Hindlimb muscle (tissue), 1 donor: ENCODE measurements around the gene SIK2. TPM values are rescaled to one million over a fixed set of nuclear protein-coding genes. Genes with fewer than 3 reads are reported as not detected.

Experiments
- DNase-seq: peaks from one replicate; pipeline ENCODE4 v3.0.0-alpha.2; 2013
- polyA plus RNA-seq: library from polyadenylated mRNA; unstranded; fragments of 120-200 nt; gene quantifications from one replicate; pipeline ENCODE4 v1.2.1, GENCODE V29; 2013; ENCODE audit not compliant: insufficient read length

The SIK2 gene
- 20.5 TPM for polyA plus RNA-seq

DNA sequence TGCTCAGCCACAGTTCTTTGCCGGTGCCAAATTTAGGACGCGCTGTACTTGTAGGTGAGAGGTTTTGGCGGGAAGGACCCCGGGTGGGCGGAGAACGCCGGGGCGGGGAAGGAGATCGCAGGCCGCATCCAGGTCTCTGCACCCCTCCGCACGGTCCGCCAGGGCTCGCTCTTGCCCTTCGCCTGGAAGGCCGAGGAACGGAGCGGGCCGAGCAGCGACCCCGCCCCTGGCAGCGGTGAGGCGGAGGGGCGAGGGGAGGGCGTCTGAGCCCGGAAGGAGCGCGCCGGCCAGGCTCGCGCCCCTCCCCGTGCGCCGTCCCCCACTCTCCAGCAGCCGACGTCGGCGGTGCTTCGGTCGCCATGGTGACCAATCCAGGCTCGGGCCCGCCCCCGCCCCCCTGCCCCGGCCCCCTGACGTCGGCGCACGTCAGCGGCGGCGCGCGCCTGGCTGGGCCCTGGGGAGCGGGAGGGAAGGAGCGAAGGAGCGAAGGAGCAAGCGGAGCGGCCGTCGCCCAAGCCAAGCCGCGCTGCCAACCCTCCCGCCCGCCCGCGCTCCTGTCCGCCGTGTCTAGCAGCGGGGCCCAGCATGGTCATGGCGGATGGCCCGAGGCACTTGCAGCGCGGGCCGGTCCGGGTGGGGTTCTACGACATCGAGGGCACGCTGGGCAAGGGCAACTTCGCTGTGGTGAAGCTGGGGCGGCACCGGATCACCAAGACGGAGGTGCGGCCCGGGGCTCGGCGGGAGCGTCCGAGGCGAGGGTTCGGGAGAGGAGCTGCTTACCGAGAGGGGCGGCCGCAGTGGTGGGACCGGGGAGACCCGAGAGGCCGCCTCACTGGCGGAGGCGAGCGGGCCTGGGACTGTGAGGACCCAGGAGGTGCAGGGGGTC, at the start of gene SIK2:
SIK2 (plus strand) TSS at position 471 of the 886 bp plus-strand sequence; CDS start at position 586, 115 bp downstream.
- peak; percentile 97 for DNase-seq

DNA sequence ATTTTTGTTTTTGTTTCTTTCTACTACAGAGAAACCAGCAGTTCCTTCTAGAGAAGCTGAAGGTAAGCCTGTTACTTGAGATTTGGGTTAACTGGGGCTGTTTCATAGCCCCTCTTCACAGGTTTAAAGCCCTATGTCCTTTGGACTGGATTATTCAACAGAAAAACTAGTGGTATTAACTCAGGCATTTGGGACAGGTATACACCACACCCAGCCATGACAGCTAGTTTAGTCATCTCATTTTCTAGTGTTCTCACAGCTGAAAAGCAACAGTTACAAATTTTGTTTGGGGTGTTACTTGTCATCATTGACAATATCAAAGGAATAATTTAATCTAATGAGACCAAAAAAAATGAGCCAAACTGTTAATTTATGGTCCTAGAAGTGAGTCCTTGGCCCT, 47.7 kb upstream of the SIK2 start:
- no peak for DNase-seq

DNA sequence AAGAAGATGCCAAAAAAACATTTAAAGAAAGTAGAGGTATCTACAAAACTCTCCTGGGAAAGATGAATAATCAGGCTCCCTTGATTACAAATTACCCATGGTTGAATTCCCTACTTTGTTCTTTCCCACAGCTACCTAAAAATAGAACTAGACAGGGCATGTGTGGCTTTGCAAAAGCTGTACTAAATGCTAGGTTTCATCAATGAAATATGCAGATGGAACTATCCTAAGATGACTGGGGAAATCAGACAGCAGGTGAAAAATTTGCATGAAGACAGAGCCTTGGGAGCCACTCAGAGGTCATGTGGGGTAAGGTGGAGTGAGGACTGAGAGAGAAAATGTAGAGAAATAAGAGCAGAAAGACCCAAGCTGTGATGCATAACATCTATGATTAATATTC, 47.0 kb upstream of the SIK2 start:
- no peak for DNase-seq

DNA sequence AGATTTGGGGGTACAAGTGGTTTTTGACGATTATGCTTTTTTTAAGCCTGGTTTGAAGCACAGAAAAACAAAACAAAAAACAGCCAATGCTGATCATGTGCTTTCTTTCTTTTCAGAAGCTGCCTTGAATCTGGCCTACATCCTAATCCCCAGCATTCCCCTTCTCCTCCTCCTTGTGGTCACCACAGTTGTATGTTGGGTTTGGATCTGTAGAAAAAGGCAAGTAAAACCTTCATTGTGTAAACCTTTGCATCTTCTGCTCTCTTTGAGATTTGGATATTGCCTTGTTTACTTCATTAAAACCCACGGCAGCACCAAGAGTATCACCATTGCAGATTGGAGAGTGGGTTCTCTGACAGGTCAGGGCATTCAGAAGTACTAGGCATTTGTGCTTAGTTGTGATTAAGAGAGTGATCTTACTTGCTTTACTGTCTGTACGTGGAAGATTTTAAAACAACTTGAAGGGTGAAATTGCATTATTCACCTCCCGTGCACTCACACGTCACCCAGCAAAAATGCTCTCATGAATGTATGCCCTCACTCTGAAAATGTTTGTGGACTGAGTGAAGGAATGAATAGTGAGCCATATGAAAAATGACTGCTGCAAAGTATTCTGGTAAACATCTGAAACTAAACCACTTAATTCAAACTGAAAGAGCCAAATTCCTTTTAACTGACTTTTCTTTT, 44.7 kb upstream of the SIK2 start:
- DNase-seq: no peak

DNA sequence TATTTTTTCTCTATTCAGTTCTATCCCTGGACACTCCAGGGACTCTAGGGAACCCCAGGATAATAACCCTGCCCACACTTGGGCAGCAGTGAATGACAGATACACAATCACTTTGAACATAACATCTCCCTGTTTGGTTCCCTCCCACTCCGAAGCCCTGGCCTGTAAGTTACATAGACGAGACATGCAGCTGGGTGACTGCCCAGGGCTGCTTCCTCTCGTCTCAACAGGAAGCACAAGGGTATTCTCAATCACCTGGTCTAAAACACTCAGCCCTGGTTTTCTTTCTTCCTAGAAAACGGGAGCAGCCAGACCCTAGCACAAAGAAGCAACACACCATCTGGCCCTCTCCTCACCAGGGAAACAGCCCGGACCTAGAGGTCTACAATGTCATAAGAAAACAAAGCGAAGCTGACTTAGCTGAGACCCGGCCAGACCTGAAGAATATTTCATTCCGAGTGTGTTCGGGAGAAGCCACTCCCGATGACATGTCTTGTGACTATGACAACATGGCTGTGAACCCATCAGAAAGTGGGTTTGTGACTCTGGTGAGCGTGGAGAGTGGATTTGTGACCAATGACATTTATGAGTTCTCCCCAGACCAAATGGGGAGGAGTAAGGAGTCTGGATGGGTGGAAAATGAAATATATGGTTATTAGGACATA, 42.3 kb upstream of the SIK2 start:
- no peak for DNase-seq

DNA sequence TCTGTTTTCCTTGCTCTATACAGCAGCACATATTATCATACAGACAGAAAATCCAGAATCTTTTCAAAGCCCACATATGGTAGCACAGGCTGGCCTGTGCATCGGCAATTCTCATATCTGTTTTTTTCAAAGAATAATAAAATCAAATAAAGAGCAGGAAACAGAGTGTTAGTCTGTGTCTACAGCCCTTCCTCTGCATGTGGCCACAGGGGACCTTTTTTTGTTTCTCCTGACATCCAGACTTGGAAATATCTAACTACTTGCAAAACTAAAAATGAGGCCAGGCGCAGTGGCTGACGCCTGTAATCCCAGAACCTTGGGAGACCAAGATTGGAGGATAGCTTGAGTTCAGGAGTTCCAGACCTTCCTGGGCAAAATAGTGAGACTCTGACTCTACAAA, 41.4 kb upstream of the SIK2 start:
- DNase-seq: no peak

DNA sequence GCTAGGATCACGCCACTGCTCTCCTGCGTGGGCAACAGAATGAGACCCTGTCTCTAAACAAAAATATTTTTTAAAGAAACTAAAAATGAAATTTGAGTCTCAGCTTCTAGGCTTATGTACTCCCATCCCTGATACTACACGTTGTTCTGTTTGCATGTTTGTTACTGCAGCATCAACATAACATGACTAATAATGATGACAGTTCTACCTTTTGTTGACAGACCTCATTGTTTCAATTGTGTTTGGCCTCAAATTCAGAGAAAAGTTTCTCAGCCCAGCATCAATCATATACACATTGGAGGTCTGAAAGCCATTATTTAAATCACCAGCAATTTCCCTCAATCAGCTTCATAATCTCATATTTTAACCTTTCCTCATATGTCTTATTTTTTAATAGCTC, 40.9 kb upstream of the SIK2 start:
- no peak for DNase-seq

DNA sequence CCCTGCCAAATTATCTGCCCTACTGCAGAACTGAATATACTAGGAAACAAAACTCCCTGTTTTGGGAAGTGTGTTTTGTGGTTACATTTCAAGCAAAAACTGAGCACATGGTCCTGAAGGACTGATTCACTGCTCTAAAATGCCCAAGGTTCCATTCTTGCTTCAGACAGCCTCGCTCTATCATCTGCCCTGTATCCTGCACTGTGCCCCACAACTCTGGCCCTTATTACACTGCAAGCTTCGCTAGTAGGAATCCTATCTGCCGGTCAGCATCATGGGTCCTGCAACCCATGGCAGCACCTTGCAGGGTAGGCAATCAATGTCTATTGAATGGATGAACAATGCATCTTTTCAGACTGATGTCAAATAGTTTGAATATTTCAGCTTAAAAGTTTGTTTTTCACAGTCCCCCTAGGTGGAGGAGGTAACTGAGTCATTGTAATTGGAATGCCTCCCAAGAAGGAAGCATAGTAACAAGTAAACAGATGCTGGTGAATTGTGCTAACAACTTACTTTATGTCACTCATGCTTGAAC, 40.4 kb upstream of the SIK2 start:
- no peak for DNase-seq

DNA sequence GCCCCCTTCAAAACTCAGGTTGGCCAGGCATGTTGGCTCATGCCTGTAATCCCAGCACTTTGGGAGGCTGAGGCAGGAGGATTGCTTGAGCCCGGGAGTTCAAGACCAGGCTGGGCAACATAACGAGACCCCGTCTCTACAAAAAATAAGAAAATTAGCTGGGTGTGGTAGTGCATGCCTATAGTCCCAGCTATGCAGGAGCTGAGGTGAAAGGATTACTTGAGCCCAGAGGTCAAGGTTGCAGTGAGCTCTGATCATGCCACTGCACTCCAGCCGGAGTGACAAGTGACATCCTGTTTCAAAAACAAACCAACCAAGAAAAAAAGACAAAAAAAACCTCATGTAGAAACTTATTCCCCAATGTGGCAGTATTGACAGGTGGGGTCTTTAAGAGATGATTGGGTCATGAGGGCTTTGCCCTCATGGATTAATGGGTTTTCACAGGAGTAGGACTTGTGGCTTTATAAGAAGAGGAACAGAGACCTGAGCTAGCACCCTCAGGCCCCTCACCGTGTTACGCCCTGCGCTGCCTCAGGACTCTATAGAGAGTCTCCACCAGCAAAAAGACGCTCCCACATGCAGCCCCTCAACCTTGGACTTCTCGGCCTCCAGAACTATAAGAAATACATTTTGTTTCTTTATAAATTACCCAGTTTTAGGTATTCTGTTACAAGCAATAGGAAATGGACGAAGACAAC, 39.4 kb upstream of the SIK2 start:
- DNase-seq: no peak

DNA sequence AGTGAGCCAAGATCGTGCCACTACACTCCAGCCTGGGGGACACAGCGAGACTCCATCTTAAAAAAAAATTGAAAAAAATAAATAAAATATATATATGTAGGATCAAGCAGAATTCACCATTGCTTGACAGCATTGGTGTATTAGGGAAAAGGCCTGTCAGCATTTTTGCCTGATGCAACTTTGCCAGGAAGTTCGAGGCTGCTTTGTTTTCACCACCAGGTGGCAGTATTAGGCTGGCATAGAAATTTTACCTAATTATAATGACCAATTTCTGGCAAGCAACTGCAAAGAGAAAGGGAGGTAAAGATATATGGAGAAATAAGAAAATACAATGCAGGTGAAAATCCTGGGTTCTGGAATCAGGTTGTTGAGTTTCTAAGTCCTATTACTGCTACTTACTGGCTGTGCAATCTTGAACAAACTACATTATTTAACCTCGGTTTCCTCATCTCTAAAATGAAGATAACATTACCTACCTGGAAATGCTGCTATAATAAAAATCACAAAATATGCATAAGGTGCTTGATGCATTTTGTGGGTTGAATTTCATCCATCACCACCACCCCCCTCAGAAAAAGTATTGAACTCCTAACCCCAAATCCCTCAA, 37.0 kb upstream of the SIK2 start:
- DNase-seq: peak; percentile 69

DNA sequence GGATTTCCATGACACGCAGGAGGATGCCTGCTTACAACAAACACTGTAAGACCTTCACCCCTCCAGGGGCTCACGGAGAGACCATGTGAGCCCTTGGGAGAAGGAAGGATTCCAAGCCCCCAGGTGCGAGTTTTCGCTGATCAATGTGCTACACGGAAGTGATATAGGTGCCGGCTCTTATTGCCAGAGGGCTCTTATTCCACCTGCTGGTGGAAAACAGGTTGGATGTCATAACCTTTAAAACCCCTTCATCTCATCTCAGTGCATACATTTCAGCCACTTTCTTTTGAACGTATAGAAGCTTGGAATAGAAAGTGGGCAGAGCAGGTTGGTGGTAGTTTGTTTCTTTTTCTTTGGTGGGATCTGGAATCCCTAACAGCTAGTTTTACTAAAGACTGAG, 35.9 kb upstream of the SIK2 start:
- DNase-seq: no peak

DNA sequence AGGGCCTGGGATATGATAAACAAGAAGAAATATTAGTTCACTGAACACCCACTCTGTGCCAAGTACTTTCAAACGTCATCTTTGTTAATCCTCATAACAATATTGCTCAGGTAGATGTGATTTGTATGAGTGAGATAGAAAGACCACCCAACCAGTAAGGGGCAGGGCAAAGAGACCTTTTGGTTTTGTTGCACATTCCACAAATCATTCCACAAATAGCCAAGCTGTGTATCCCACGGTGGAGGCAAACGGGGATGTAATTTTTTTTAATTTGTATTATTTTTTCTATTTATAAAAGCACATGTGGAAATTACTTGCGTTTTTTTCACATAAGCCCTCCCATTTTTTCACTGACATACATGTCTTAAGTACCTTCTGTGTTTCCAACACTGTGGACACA, 32.8 kb upstream of the SIK2 start:
- DNase-seq: no peak

DNA sequence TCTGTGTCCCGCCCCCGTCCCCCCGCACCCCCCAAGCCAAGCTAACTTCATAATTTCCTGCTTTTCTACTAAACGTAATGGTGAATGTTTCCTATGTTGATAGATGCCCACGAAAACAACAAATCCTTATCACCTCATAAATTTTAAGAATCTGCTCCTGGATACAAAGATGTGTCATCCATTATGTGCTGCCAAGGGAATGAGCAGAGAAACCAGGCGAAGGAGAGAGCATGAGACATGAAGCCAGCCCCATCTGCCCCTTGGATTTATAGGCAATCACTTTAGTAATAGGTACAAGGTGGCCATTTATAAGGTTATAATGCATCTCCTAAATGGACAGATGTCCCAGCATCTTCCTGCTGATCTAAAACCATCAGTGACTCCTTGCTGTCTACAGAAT, 31.5 kb upstream of the SIK2 start:
- DNase-seq: no peak

DNA sequence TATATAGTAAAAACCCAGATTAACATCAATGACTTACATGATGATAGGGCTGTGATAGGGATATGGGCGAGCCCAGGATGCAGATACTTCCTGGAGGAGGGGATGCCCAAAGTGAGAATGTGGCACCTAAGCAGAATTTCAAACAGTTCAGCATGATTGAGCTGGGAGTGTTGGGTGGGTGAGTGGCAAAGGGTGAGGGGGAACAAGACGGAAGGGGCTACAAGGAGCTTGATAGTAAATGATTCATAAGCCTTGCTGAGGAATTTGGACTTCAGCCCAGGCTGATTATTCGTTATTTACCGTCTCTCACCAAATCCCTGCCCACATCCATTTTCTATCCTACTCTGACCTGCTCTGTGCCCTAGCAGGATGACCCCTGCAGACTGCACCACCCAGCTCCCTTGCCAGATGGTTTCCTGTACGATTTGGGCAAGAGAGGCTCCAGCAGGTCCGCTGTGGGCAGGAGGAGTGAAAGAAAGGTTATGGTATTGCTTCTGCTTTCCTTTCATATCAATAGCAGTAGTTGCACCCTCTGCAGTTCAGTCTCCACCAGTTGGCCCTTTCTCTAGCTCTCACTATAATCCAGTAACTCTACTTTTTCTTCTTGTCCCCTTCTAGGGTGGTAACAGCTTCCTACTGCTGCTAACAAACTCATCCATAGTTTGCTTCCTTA, 30.3 kb upstream of the SIK2 start:
- DNase-seq: no peak

DNA sequence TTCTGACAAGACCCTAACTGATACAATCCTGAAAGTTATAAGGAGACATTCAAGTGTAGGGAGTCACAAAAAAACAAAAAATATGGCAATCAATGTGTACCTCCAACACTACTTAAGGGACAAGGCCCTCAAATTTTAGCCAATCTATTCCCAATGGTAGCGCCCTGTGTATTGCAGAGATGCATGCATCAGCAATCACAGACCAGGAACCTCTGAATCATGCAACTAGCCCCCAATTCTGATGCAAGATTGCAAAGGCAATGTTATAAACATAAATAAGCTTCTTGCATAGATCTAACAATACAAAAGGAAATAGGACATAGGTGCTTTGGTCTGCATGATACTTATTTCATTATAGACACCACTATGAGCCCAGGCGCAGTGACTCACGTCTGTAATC, 29.7 kb upstream of the SIK2 start:
- DNase-seq: no peak

DNA sequence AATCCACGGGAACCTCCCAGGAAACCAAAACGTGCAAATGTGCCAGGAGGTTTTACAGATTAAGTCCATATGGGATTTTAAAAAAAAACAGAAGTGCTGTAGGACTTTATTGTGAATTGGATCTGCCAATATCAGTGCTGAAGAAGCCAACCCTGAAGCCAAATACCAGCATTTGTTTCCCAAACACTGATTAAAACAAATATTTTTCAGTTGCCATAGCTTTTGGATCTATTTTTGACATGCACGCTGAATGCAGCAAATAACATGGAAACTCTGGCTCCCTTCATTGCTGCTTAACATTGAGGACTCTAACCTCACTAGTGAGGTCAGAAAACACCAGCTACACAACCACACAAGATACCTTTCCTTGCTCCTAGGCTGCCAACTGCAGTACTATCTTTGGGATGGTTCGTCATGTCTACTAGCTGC, 28.4 kb upstream of the SIK2 start:
- peak; percentile 75 for DNase-seq

DNA sequence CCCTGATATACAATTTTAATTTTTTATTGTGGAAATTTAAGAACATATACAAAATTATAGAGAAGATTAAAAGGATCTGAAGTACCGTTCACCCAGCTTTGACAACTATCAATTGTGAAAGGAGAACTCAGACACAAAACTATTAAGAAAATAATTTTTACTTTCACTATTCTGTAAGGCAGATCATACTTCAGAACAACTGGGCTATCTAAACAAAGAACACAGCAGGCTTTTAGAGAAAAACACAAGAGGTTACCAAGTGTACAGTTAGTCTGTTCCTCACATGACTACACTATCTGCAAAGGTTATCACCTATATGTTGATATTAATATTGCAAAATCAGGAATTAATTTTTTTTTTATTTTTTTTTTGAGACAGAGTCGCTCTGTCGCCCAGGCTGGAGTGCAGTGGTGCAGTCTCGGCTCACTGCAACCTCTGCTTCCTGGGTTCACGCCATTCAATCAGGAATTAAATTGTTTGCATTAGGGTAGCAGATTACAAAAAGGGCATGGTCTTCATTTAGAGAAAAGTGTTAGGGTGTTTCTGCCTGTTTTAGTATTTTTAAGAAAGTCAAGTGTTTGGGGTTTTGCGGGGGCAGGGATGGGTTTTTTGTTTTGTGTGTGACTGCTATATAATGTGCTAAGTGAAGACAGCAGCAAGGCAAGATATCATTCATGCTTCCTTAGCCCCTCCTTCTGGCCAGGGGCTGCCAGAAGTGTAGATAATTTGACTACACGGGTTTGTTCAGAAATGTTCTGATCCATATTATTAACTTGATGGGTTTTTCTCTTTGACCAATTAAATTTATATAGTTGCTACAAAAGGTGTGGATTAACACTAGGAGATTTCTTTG, 27.6 kb upstream of the SIK2 start:
- DNase-seq: no peak

DNA sequence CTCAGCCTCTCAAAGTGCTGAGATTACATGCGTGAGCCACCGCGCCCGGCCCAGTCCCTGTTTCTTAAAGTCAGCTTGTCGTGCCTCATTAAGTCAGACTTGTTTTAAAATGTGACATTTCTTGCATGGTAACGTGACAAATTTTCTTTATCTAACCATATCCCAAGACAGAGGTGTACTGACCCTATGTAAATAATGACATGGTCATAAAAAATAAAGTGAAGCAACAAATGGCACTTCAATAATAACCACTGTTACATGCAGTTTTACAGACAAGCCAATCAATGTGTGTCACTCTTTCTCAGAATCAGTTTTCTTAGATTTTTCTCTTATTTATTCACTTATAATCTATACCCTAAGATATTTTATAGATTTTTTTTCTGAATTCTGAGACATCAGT, 26.5 kb upstream of the SIK2 start:
- DNase-seq: no peak

DNA sequence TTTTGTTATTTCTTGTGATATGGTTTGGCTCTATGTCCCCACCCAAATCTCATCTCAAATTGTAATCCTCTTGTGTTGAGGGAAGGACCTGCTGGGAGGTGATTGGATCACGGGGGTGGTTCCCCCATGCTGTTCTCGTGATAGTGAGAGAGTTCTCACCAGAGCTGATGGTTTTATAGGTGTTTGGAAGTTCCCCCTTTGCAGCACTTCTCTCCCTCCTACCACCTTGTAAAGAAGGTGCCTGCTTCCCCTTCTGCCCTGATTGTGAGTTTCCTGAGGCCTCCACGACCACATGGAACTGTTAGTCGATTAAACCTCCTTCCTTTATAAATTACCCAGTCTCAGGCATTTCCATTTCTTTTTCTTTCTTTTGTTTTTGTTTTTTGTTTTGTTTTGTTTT, 24.4 kb upstream of the SIK2 start:
- no peak for DNase-seq

DNA sequence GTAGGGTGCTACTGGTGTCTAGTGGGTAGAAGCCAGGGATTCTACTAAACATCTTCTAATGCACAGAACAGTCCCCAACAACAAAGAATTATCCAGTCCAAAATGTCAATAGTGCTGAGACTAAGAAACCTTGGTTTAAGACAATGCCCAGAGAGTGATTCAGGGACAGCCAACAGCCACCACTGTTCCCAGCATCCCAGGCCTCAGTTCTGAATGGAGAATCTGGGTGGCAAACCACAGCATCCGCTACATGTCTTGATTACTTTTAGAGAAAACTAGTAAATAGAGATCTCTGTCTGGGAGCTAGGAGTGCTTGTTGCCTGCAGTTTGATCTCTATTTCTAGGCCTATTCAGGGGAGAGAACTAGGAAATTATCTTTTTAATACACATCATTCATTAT, 20.9 kb upstream of the SIK2 start:
- DNase-seq: no peak

DNA sequence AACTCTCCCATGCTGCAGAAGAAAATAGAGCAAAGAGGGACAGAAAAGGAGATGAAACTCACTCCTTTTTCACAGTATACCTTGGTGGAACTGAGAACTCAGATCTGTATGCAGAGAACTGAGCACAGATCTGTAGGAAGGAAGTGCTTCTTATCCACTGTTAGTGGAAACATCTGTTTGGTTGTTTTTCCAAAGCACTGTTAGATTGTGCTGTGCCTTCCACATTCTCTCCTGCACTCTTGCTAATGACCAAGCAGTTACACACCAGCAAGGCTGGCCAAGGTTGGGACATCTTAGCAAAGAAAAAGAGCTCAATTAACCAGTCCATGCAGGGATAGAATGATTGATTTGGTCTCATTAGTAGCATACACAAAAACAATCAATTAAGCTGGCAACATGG, 20.1 kb upstream of the SIK2 start:
- DNase-seq: no peak
